ENCODE results near the gene PRKCH.

GRCh38 chr14:61329478-61330051, 8.2 kb downstream of the PRKCH start:
- no peak for TF ChIP-seq CTCF (conservative IDR thresholded peaks at IDR 0.05; ENCODE audit: low read length)
- no peak for TF ChIP-seq EZH2phosphoT487 (IDR thresholded peaks at IDR 0.05; ENCODE audit: borderline replicate concordance, low read depth, low read length)
